HG02678 (cell line): Measurements from ENCODE around the gene TAF9.
"Not testable (repeated sequence)": the region's sequence is repeated elsewhere in the genome, so short reads cannot be mapped to it uniquely, and the experiment has no call there.

Experiments
- ATAC-seq: cut with Tn5 transposase; IDR thresholded peaks from one replicate; pipeline ENCODE4 v1.9.1; 2021; ENCODE audit warnings: mild to moderate bottlenecking, moderate library complexity; ENCODE audit not compliant: unreplicated experiment

TAF9 gene, protein sequence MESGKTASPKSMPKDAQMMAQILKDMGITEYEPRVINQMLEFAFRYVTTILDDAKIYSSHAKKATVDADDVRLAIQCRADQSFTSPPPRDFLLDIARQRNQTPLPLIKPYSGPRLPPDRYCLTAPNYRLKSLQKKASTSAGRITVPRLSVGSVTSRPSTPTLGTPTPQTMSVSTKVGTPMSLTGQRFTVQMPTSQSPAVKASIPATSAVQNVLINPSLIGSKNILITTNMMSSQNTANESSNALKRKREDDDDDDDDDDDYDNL

DNA sequence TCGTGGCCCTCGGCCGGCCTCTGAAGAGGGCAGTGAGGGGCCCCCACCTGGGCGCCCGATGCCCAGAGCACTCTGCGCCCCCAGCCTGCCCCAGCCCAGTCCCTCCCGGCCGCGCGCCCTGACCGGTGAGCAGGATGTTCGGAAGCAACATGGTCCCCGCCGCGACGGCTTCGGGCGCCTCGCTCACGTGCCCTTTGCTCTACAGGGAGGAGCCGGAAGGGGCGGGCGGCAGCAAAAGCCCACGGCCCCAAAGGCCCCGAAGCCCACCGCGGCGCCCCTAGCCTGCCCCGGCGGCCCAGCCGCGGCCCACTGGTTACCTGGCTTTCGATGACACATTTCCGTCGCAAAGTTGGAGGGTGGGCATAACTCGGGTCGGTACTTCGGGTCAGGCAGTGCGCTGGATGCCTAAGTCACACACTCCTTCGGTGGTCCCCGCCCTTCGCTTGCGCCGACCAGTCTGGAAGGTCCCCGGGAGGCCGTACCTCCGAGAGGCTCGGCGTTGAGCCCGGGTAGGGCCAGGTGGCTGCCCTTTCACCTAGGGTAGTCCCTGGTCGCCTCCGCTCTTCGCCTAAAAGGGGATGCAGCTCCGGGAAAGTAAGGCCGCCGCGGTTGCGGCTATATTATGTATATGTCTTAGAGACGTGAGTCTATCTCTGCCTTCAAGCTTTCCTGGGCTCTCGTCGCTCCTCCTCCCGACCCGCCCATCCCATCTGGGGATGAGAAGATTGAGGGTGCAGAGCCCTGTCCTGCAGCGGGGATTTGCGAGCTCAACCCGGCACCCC lies at the start of gene TAF9, which contains the start of the genes AK6 and RAD17:
Gene TAF9, minus strand, starts transcription at position 181 of the 782 bp plus-strand sequence. CDS start 3,783 bp downstream, outside the sequence.
Gene AK6, minus strand, starts transcription at position 181 of the 782 bp plus-strand sequence. Its CDS starts 30 bp downstream, at position 151.
Gene RAD17, plus strand, starts transcription at position 479 of the 782 bp plus-strand sequence. CDS start 2,391 bp downstream, outside the sequence.
- peak; percentile 91 for ATAC-seq

DNA sequence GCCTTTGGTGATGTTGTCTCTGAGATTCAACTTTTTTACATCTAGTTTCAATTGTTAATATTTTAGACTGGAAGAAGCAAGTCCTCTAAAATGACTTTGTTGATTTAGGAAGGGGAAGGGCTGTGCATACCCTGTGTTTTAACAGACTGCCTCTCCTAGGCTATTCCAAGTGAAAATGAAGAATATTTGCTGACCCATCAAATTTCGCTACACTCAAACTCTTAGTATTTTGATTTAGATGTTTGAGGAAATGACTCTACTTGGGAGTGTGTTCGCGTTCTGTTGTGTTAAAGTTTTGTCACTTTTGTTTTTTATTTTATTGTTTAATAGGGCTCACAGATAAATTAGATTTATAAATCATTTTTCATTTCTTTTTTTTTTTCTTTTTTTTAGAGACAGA lies 49.2 kb upstream of the TAF9 start:
- no peak for ATAC-seq

DNA sequence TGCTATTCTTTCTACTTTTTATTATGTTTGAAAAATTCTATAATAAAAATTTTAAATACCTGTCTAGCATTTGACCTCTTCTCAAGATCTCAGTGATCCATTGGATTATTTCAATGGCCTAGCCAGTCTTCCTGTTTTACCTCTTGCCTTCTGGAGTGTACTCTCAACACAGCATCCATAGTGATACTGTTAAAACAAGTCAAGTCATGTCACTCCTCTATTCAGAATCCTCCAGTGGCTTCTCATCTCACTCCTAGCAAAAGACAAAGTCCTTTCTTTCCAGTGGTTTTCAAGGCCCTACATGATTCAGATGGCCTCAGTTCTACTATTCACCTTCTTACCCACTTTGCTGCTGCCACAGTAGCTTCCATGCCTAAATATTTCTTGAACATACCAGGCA lies 47.4 kb upstream of the TAF9 start:
- no peak for ATAC-seq

DNA sequence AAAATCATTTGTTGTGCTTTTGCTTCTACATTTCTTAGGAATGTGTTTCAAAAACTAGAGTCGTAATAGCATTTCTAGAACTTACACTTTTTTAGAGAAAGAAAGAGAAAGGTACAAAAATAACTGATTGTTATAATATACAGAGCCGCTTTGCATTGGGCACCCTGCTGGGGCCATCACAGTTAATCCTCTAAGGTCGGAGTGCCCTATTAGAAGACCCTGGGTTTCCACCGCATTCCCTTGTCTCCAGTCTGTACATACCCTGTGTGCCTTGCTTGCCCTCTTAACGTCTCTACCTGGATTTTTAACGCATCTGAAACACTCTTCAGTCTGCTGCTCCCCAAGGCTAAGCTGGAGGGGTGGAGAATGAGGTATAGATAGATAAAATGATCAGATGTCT lies 46.9 kb upstream of the TAF9 start:
- no peak for ATAC-seq

DNA sequence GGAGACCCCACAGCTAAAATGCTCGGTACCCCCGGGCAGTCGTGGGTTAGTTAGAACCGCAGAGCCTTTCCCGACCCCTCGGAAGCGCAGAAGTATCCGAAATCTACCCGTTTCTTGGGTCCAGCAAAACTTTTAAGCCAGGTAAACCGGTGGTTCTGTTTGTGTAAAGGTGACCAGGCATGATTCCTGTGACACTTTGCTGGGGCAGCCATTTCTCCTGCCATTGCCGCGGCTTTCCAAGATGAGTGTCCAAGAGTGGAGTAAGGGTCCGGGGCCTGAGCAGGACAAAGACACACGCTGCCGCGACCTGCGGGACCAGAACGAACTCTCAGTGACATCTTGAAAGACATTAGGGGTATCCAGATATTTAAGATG lies 46.3 kb upstream of the TAF9 start:
- no peak for ATAC-seq

DNA sequence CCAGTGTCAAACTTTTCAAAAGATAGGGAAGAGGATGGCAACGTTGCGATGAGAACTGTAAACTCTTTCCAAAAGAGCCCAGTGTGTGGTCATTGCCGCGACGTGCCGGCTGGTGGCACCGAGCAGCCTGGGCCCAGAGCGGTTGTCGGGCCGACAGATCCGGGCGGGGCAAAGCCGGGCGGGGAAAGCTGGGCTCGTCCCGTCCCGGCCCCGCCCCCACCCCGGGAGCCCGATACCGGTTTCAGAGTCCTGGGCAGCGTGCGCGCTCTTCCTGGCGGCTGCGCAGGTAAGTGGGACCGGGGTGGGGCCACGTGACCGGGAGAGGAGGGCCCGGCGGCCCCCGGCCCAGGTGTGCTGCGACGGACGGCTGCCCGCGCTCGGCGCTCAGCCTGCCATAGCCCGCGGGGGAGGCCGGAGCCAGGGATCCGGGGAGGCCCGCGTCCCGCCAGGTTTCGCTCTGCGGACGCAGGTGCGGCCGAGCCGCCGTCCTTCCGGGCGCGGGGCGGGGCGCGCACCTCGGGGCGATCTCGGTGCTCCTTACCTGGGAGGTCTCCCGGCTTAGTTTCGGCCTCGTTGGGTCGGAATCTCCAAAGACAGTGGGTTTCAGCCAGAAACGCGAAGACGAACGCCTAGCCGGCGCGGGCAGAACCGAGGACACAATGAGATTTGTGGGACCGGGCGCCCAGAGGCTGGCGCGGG lies 45.7 kb upstream of the TAF9 start, which contains the start of gene MARVELD2:
Gene MARVELD2, plus strand, starts transcription at position 232 of the 699 bp plus-strand sequence. CDS start 4,270 bp downstream, outside the sequence.
- peak; percentile 69 for ATAC-seq

DNA sequence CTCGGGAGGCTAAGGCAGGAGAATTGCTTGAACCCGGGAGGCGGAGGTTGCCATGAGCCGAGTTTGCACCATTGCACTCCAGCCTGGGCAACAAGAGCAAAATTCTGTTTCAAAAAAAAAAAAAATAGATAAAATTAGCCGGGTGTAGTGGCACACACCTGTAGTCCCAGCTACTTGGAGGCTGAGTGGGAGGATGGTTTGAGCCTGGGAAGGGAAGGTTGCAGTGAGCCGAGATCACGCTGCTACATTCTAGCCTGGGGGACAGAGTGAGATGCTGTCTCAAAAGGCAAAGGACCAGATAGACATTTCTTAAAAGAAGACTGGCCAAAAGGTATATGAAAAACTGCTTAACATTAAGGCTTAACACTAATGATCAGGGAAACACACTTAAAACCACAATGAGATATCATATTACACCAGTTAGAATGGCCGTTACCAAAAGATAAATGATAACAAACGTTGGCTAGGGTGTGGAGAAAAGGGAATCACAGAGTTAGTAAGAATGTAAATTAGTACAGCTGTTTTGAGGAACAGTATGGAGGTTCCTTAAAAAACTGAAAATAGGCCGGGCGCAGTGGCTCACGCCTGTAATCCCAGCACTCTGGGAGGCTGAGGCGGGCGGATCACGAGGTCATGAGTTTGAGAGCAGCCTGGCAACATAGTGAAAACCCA lies 35.5 kb upstream of the TAF9 start:
- no peak for ATAC-seq

DNA sequence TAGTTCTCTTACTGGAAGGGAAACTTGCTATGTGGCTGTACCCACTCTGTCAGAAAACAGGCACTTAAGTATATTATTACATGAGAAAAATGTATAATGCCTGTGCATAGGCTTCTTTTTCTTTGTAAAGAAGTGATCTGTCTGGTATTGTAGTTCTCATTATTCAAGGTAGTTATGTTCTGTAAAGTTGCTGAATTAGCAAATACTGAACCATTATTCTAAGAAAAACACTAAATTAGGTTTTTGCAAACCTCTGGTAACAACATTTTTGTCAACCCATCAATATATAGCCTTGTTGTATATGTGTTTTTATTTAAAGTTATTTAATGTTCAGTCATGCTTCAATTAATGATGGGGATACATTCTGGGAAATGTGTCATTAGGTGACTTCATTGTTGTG lies 9.1 kb upstream of the TAF9 start:
- no peak for ATAC-seq

DNA sequence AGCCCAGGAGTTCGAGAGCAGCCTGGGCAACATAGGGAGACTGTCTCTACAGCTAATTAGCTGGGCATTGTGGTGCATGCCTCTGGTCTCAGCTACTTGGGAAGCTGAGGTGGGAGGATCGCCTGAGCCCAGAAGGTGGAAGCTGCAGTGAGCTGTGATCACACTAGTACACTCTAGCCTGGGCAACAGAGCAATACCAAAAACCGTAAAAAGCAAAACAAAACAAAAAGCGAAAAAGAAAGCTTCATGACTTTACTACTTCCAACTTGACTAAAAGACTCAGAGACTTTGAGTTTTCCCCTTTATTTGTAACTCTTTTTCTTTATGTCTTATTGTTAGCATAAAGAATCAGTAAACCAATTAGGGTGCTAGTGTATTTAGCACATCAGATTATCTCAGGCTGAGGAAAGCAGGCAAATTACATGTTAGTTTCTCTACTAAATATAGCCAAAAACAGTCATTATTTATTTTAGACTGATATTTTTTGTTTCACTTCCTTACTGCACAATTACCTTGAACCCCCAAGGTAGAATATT lies 5.7 kb upstream of the TAF9 start:
- peak; percentile 74 for ATAC-seq

DNA sequence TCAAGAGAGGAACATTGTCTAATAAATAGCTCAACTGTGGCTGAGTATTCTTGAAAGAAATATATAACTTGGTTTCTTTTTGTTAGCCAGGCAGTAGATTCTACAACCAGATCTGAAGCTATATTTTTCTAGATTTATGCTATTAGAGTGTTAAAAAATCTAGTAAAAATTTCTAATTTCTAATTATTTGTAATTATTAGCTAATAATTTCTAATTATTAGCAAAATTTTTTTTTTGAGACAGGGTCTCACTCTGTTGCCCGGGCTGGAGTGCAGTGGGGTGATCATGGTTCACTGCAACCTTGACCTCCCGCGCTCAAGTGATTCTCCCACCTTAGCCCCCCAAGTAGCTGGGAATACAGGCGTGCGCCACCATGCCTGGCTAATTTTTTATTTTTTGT lies 3.1 kb upstream of the TAF9 start:
- no peak for ATAC-seq

DNA sequence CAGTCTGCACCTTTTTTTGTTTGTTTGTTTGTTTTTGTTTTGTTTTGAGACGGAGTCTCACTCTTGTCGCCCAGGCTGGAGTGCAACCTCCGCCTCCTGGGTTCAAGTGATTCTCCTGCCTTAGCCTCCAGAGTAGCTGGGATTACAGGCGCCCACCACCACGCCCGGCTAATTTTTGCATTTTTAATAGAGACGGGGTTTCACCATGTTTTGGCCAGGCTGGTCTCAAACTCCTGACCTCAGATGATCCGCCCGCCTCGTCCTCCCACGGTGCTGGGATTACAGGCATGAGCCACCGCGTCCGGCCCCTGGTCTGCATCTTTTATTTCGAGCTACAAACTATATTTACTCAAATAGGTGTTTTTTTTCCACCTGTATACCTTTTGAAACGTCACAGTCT lies 1.0 kb upstream of the TAF9 start:
- ATAC-seq, result not testable (repeated sequence)

DNA sequence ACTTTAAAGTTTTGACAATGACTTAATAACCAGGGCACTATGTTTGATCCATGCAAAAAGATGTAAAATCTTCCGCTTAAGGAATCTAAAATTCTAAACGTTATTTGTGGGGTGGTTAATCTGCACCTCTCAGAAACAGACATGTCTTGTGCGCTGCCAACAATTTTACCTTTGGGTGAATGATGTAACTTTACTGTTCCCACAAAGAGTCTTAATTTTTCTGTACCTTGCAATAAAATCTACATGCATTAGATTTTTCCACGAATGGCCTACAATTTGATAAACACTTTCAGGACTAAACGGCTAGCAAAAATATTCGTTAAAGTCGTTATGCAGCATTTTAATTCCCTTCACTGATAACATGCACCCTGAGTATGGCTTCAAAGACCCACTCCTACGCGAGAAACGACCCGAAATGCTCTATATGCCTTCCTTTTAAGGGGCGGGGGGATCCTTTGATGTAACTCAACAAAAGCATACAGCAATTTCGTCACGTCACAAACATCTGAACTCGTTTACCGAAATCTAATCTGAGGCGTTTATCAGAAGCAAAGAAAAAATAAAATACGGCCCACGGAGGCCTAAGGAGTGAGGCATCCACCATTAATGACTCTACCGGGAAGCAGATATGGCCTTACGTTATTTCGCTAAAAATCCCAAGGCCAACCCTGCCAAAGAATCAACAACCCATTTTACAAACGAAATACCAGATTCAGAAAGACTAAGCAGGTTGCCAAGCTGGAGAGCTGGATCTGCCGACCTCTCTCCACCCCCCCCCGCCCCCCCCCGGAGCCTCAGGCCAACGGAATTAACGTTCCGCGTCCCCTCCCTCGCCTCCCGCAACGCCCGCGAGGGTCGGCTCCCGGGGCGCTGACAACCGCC lies 621 bp downstream of the TAF9 start:
- ATAC-seq, result no peak

DNA sequence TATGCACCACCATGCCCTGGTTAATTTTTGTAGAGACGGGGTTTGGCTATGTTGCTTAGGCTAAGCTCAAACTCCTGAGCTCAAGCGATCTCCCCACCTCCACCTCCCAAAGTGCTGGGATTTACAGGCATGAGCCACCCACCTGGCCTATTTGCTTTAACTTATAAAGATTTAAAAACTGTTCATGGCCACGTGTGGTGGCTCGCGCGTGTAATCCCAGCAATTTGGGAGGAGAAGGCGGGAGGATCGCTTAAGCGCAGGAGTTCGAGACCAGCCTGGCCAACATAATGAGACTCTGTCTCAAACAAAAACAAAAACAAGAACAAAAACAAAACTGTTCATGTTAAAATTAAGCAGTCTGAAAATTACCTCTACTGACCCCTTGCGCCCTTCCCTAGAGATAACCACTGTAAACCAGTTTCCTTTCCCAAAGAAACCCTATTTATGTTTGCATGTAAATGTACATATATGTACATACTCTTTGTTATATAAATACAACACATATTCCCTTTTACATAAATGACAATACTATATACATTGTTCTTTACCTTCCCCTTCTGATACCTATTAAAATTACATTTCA lies 1.5 kb downstream of the TAF9 start:
- no peak for ATAC-seq

DNA sequence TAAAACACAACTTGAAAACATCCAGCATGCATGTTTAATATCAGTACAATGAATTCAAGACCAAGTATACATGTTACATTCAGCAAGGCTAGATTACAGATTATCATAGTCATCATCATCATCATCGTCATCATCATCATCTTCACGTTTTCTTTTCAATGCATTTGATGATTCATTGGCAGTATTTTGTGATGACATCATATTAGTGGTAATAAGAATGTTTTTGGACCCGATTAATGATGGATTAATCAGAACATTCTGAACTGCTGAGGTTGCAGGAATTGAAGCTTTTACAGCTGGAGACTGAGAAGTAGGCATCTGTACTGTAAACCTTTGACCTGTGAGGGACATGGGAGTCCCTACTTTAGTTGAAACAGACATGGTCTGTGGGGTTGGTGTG lies 4.5 kb downstream of the TAF9 start:
- no peak for ATAC-seq

DNA sequence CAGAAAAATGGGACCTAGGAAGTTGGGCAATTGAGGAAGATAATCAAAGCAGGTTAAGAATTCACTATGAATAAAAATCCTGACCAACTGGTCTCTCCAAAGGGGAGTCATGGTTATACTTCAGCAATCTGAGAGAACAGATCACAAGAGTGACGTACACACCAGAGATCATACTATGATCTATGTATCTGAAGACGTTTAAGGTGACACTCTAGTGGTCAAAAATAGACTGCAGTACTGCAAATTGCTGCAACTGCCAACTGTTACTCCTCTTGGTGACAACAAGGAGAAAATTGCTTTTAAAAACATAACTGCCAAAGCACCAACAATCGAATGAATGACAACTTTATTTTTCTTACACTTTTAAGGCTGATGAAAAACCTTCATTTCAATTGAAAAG lies 4.9 kb downstream of the TAF9 start:
- ATAC-seq, result no peak

DNA sequence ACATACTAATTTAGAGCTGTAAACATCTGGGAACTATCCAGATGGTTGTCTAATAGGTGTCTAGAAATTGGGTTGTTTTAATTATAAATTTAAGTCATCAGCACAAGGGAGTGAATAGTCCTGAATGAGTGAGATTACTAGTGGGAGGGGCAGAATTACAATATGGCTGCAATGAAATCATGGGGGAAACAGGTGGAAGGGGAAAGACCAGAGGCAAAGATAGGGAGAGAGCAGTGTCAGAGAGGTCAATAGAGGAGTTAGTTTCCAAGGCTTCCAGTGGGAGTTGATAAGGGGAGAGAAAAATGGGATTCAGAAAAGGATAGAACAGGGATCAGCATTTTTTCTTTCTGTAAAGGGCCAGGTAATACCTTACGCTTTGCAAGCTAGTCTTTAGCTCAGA lies 8.9 kb downstream of the TAF9 start:
- ATAC-seq, result no peak

DNA sequence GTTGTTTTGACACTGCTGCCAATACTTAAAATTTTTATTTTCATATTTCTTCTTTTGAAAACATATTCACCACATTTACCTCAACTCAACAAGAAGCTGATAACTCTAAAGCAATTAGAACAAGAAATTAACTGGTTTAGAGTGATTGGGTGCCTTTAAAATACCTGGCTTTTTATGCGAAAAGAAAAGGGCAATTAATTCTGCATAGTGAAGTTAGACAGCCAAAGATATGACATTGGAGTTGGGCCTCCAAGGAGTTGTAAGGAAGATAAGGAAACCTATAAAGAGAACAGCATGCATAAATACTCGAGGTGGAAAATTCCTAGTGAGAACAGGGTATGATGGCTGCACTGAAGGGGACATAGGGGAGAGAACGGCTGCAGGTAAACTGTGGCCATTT lies 9.6 kb downstream of the TAF9 start:
- no peak for ATAC-seq

DNA sequence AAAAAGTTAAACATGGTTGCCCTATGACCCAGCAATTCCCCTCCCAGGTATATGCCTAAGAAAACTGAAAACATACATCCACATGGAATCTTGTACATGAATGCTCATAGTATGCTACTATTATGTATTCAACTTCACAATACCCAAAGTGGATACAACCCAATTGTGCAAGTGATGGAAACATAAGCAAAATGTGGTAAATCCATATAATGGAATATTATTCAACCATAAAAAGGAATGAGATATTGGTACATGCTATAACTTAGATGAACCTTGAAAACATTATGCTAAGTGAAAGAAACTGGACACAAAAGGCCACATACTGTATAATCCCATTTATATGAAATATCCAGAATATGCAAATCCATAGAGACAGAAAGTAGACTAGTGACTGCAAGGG lies 18.7 kb downstream of the TAF9 start:
- ATAC-seq, result no peak

DNA sequence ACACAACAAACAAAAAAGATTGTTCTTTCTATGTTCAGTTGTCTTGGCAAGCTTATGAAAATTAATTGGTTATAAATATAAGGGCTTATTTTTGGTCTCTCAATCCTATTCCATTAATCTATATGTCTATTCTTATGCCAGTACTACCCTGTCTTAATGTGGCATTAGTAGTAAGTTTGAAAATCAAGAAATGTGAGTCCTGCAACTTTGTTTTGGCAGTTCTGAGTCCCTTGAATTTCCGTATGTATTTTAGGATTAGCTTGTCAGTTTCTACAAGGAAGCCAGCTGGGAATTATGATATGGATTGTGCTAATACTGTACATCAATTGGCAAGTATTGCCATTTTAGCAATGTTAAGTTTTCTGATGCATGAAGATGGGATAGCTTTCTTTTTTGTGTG lies 26.2 kb downstream of the TAF9 start:
- ATAC-seq, result no peak
